H9 (cell line): ENCODE results near the gene NEUROD4. TPM values are rescaled to one million over a fixed set of nuclear protein-coding genes. Genes with fewer than 3 reads are reported as not detected.
A peak's percentile ranks its signal among the peaks of the same experiment; 100 is the strongest.

Experiments used
- DNase-seq: peaks from one replicate; pipeline ENCODE4 v3.0.0-alpha.2; 2017
- H2AFZ ChIP-seq: one replicate; pipeline ENCODE4 v1.6.1; 2013; ENCODE audit warnings: mild to moderate bottlenecking, low read length, control low read depth, moderate library complexity
- H2AK5ac ChIP-seq: 2 replicates; pipeline ENCODE4 v1.6.1; 2013; ENCODE audit warnings: low read length, control low read depth, mixed read lengths; ENCODE audit not compliant: insufficient read length
- H2BK120ac ChIP-seq: one replicate; pipeline ENCODE4 v1.6.1; 2013; ENCODE audit warnings: low read depth, mild to moderate bottlenecking, low read length, control low read depth, inconsistent platforms; ENCODE audit not compliant: poor library complexity, severe bottlenecking
- H2BK12ac ChIP-seq: 2 replicates; pipeline ENCODE4 v1.6.1; 2013; ENCODE audit warnings: low read length, control low read depth, mixed read lengths, low read depth; ENCODE audit not compliant: insufficient read length
- H2BK15ac ChIP-seq: 2 replicates; pipeline ENCODE4 v1.6.1; 2013; ENCODE audit warnings: low read depth, low read length, control low read depth
- H2BK20ac ChIP-seq: one replicate; pipeline ENCODE4 v1.6.1; 2013; ENCODE audit warnings: low read depth, mild to moderate bottlenecking, low read length, control low read depth, inconsistent platforms; ENCODE audit not compliant: poor library complexity, severe bottlenecking
- H2BK5ac ChIP-seq: 2 replicates; pipeline ENCODE4 v1.6.1; 2013; ENCODE audit warnings: low read length, control low read depth, mixed read lengths; ENCODE audit not compliant: insufficient read length
- H3K14ac ChIP-seq: 2 replicates; pipeline ENCODE4 v1.6.1; 2013; ENCODE audit warnings: low read length, control low read depth; ENCODE audit not compliant: insufficient read depth
- H3K18ac ChIP-seq: 2 replicates; pipeline ENCODE4 v1.6.1; 2013; ENCODE audit warnings: low read depth, mild to moderate bottlenecking, mixed read lengths, low read length, control low read depth; ENCODE audit not compliant: insufficient read length
- H3K23ac ChIP-seq: 2 replicates; pipeline ENCODE4 v1.6.1; 2013; ENCODE audit warnings: low read length, control low read depth, mixed read lengths, low read depth; ENCODE audit not compliant: insufficient read length
- H3K23me2 ChIP-seq: 2 replicates; pipeline ENCODE4 v1.6.1; 2013; ENCODE audit warnings: low read depth, mild to moderate bottlenecking, mixed read lengths, low read length, control low read depth; ENCODE audit not compliant: insufficient read length, poor library complexity, severe bottlenecking
- H3K27ac ChIP-seq: 2 replicates; pipeline ENCODE4 v1.5.1; 2013; ENCODE audit warnings: low read length, control low read depth, mixed read lengths, low read depth; ENCODE audit not compliant: insufficient read length
- H3K27me3 ChIP-seq: 2 replicates; pipeline ENCODE4 v1.6.1; 2013; ENCODE audit warnings: low read length, control low read depth, inconsistent platforms; ENCODE audit not compliant: insufficient read depth
- H3K4ac ChIP-seq: 2 replicates; pipeline ENCODE4 v1.6.1; 2013; ENCODE audit warnings: low read depth, mild to moderate bottlenecking, control low read depth, inconsistent platforms, low read length, moderate library complexity
- H3K4me1 ChIP-seq: 2 replicates; pipeline ENCODE4 v1.6.1; 2013; ENCODE audit warnings: low read length, control low read depth, inconsistent platforms; ENCODE audit not compliant: insufficient read depth
- H3K4me2 ChIP-seq: 2 replicates; pipeline ENCODE4 v1.6.1; 2013; ENCODE audit warnings: low read length, control low read depth, mixed read lengths; ENCODE audit not compliant: insufficient read length, insufficient read depth
- H3K56ac ChIP-seq: 2 replicates; pipeline ENCODE4 v1.6.1; 2013; ENCODE audit warnings: low read depth, mild to moderate bottlenecking, mixed read lengths, low read length, control low read depth; ENCODE audit not compliant: insufficient read length
- H3K79me1 ChIP-seq: 2 replicates; pipeline ENCODE4 v1.6.1; 2013; ENCODE audit warnings: low read depth, mild to moderate bottlenecking, moderate library complexity, low read length, control low read depth, inconsistent platforms; ENCODE audit not compliant: insufficient read depth, poor library complexity, severe bottlenecking
- H3K79me2 ChIP-seq: 2 replicates; pipeline ENCODE4 v1.6.1; 2013; ENCODE audit warnings: low read length, control low read depth, inconsistent platforms; ENCODE audit not compliant: insufficient read depth
- H3K9ac ChIP-seq: 2 replicates; pipeline ENCODE4 v1.6.1; 2013; ENCODE audit warnings: low read length, control low read depth, mixed read lengths; ENCODE audit not compliant: insufficient read length; ENCODE audit errors: extremely low read depth
- H3K9me3 ChIP-seq: one replicate; pipeline ENCODE4 v1.6.1; 2013; ENCODE audit warnings: low read depth, low read length, inconsistent platforms; ENCODE audit not compliant: control insufficient read depth
- H3T11ph ChIP-seq: one replicate; pipeline ENCODE4 v1.6.1; 2013; ENCODE audit warnings: mild to moderate bottlenecking, low read length, control low read depth, inconsistent platforms
- H4K20me1 ChIP-seq: one replicate; pipeline ENCODE4 v1.6.1; 2013; ENCODE audit not compliant: control insufficient read depth, insufficient read length, insufficient read depth
- H4K5ac ChIP-seq: 2 replicates; pipeline ENCODE4 v1.6.1; 2013; ENCODE audit warnings: low read depth, mild to moderate bottlenecking, mixed read lengths, low read length, control low read depth; ENCODE audit not compliant: insufficient read length
- H4K8ac ChIP-seq: replicated peaks from 2 replicates; pipeline ENCODE4 v1.6.1; 2013; ENCODE audit warnings: low read length, control low read depth, mixed read lengths, low read depth; ENCODE audit not compliant: insufficient read length
- H4K91ac ChIP-seq: 2 replicates; pipeline ENCODE4 v1.6.1; 2013; ENCODE audit warnings: low read depth, mild to moderate bottlenecking, moderate library complexity, mixed read lengths, low read length, control low read depth; ENCODE audit not compliant: insufficient read length
- H3K27ac Mint-ChIP-seq, 3 experiments: 2 replicates in 2 of 3; 3 replicates in 1 of 3; pipeline ENCODE4 v1.8.0; 2020 to 2021; ENCODE audit warnings: mixed read lengths in 3 of 3, mild to moderate bottlenecking in 1 of 3, moderate library complexity in 1 of 3
- H3K27me3 Mint-ChIP-seq: 2 replicates; pipeline ENCODE4 v1.8.0; 2021; ENCODE audit warnings: low read depth, mild to moderate bottlenecking, moderate library complexity, mixed read lengths
- H3K36me3 Mint-ChIP-seq, 3 experiments: 2 replicates in 2 of 3; 3 replicates in 1 of 3; pipeline ENCODE4 v1.8.0; 2020 to 2021; ENCODE audit warnings: low read depth in 3 of 3, mixed read lengths in 3 of 3; ENCODE audit not compliant: insufficient read depth in 1 of 3
- H3K4me1 Mint-ChIP-seq, 2 experiments: 2 replicates each; pipeline ENCODE4 v1.8.0; 2020; ENCODE audit warnings: mixed read lengths in 2 of 2
- H3K4me3 Mint-ChIP-seq, 2 experiments: 2 replicates in 1 of 2; 3 replicates in 1 of 2; pipeline ENCODE4 v1.8.0; 2020 to 2021; ENCODE audit warnings: mild to moderate bottlenecking in 2 of 2, mixed read lengths in 2 of 2, moderate library complexity in 1 of 2
- H3K9me3 Mint-ChIP-seq, 2 experiments: 2 replicates in 1 of 2; 3 replicates in 1 of 2; pipeline ENCODE4 v1.8.0; 2020; ENCODE audit warnings: mild to moderate bottlenecking in 2 of 2, mixed read lengths in 2 of 2, moderate library complexity in 1 of 2
- CTCF ChIP-seq: fragments of 200-600 bp; sonication (generic); conservative IDR thresholded peaks from 3 replicates; pipeline ENCODE4 v1.8.0; 2021; ENCODE audit warnings: antibody characterized with exemption, mild to moderate bottlenecking
- WGBS: extraction: QIAGEN DNeasy Blood & Tissue Kit; methylation state at CpG from one replicate; pipeline ENCODE4 v1.1.7; 2013; ENCODE audit warnings: missing lambda C conversion rate, low lambda C conversion rate, mixed read lengths; ENCODE audit not compliant: insufficient read length; ENCODE audit errors: extremely low coverage; 5-methylcytosine and 5-hydroxymethylcytosine counted together
- total RNA-seq: library from RNA; stranded (reverse); gene quantifications from 2 replicates; pipeline ENCODE4 v1.2.1, GENCODE V29; 2021

The NEUROD4 gene
- total RNA-seq, 1 experiment from 2014 or later, result not detected

DNA sequence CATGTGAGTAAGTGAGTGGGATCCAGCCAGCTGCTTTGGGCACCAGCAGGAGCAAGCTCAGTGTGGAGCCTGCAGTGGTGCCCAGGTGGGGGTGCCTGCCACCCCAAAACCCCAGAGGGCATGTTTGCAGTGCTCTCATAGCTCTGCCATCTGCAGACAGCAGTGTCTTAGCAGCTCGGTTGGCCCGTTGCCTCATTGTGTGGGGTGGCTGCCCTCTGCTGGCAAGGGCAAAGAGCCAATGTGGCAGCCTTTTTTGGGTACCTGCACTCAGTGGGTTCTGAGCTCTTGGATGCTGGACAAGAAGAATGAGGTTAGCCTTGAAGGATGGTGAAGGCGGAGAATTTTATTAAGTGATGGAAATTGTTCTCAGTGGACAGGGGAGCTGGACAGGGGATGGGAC, 52.3 kb downstream of the NEUROD4 start:
- peak overlapping the region in 1 of 3 experiments; percentile 17; a peak in 1 of 7 replicates for H3K27ac Mint-ChIP-seq
- no peaks in the 10 kb centered on the region for H3K27me3 Mint-ChIP-seq
- DNase-seq, result peak; percentile 88

More for the DNA sequence above, 52.3 kb downstream of the NEUROD4 start:
- no peaks in the 10 kb centered on the region for H4K20me1 ChIP-seq
- no peaks in the 10 kb centered on the region for H3K79me2 ChIP-seq
- H3K4ac ChIP-seq, result no peak overlapping the region
- H3K4me2 ChIP-seq, result no peak overlapping the region
- no peak overlapping the region for H3K14ac ChIP-seq
- H2BK5ac ChIP-seq, result no peak overlapping the region
- H3K23ac ChIP-seq, result no peak overlapping the region
- H3K9me3 ChIP-seq, result no peaks in the 10 kb centered on the region
- H4K5ac ChIP-seq, result no peak overlapping the region
- no peak overlapping the region for H2BK120ac ChIP-seq
- no peak overlapping the region for H2BK15ac ChIP-seq
- no peaks in the 10 kb centered on the region for H3K27me3 ChIP-seq
- H3K27ac ChIP-seq, result no peak overlapping the region
- no peak overlapping the region for H3K9ac ChIP-seq
- H3K9me3 Mint-ChIP-seq, result no peaks in the 10 kb centered on the region
- H3K79me1 ChIP-seq, result no peaks in the 10 kb centered on the region
- H2AK5ac ChIP-seq, result no peak overlapping the region
- H2AFZ ChIP-seq, result no peak overlapping the region
- no peaks in the 10 kb centered on the region for H3K36me3 Mint-ChIP-seq
- no peak overlapping the region for H2BK20ac ChIP-seq
- H3K23me2 ChIP-seq, result no peaks in the 10 kb centered on the region
- no peak overlapping the region for H3K56ac ChIP-seq
- H3T11ph ChIP-seq, result no peak overlapping the region
- H4K91ac ChIP-seq, result no peak overlapping the region
- no peak overlapping the region for H3K4me3 Mint-ChIP-seq
- no peaks in the 10 kb centered on the region for H3K4me1 ChIP-seq
- TF ChIP-seq CTCF, result peak; percentile 84
- H3K18ac ChIP-seq, result no peak overlapping the region
- no CpG with 5 or more reads among the region's 3 CpGs for WGBS
- H4K8ac ChIP-seq, result no peak overlapping the region
- H2BK12ac ChIP-seq, result no peak overlapping the region
- H3K4me1 Mint-ChIP-seq, result peaks cover 6 to 8% of the 10 kb centered on the region in 2 experiments
